SK-N-SH (cell line): ENCODE measurements around the gene GXYLT2. TPM values are rescaled to one million over a fixed set of nuclear protein-coding genes. Genes with fewer than 3 reads are reported as not detected.

Experiments used
- CTCF ChIA-PET: fragments of 300-600, 350-600 bp; formaldehyde crosslinking; extraction: SDS; loops from one replicate; lab custom pipeline; 2021; lab: Yijun Ruan, JAX
- POLR2A ChIA-PET: fragments of 350-600 bp; sonication (Branson Sonifier 250); formaldehyde crosslinking; extraction: SDS; loops from one replicate; lab custom pipeline; 2020; ENCODE audit warnings: antibody characterized with exemption, inconsistent platforms; lab: Yijun Ruan, JAX
- DNase-seq: peaks from one replicate; pipeline ENCODE4 v3.0.0; 2012
- H2AFZ ChIP-seq: fragments of 200-600 bp; sonication (generic); 2 replicates; pipeline ENCODE4 v1.8.1; 2016; ENCODE audit warnings: antibody characterized with exemption, mild to moderate bottlenecking, low read depth
- H3F3A ChIP-seq: fragments of 200-600 bp; sonication (generic); replicated peaks from 2 replicates; pipeline ENCODE3; 2016; ENCODE audit warnings: antibody characterized with exemption, mild to moderate bottlenecking; ENCODE audit not compliant: insufficient read depth
- H3K27ac ChIP-seq, 2 experiments: fragments of 200-500 bp in 1 of 2; fragments of 200-600 bp in 1 of 2; sonication (Bioruptor generic) in 1 of 2; sonication (generic), shearing (Covaris generic) in 1 of 2; 2 replicates each; pipeline versions ENCODE4 v1.5.1 to v1.6.1; 2014 to 2016; ENCODE audit warnings: low read depth in 2 of 2, inconsistent platforms in 1 of 2, low read length in 1 of 2, mild to moderate bottlenecking in 1 of 2, mixed read lengths in 1 of 2
- H3K27me3 ChIP-seq: fragments of 200-600 bp; sonication (generic), shearing (Covaris generic); 2 replicates; pipeline ENCODE4 v1.6.1; 2016; ENCODE audit warnings: mixed run types; ENCODE audit not compliant: insufficient read depth
- H3K36me3 ChIP-seq, 2 experiments: fragments of 200-500 bp in 1 of 2; fragments of 200-600 bp in 1 of 2; sonication (Bioruptor generic) in 1 of 2; sonication (generic) in 1 of 2; replicated peaks in 1 of 2; 2 replicates each; pipeline versions ENCODE3 to v1.5.1; 2014 to 2016; ENCODE audit warnings: low read length in 1 of 2, mild to moderate bottlenecking in 1 of 2; ENCODE audit not compliant: insufficient read depth in 2 of 2, control insufficient read depth in 1 of 2
- H3K4me1 ChIP-seq, 2 experiments: fragments of 200-500 bp in 1 of 2; fragments of 200-600 bp in 1 of 2; sonication (Bioruptor generic) in 1 of 2; sonication (generic), shearing (Covaris generic) in 1 of 2; 2 replicates each; pipeline versions ENCODE4 v1.5.1 to v1.6.1; 2014 to 2016; ENCODE audit warnings: low read depth in 1 of 2, low read length in 1 of 2, mixed run types in 1 of 2; ENCODE audit not compliant: insufficient read depth in 2 of 2, control insufficient read depth in 1 of 2
- H3K4me2 ChIP-seq: fragments of 200-600 bp; sonication (generic), shearing (Covaris generic); 2 replicates; pipeline ENCODE4 v1.6.1; 2017; ENCODE audit warnings: mixed run types
- H3K4me3 ChIP-seq, 2 experiments: fragments of 200-500 bp in 1 of 2; fragments of 200-600 bp in 1 of 2; sonication (Bioruptor generic) in 1 of 2; sonication (generic), shearing (Covaris generic) in 1 of 2; 2 replicates each; pipeline versions ENCODE4 v1.5.1 to v1.8.1; 2014 to 2016; ENCODE audit warnings: low read depth in 2 of 2, inconsistent platforms in 1 of 2, low read length in 1 of 2, mild to moderate bottlenecking in 1 of 2, mixed read lengths in 1 of 2, moderate library complexity in 1 of 2
- H3K79me2 ChIP-seq: fragments of 200-600 bp; sonication (generic); 2 replicates; pipeline ENCODE4 v1.8.1; 2017; ENCODE audit warnings: mild to moderate bottlenecking; ENCODE audit not compliant: insufficient read depth
- H3K9ac ChIP-seq: fragments of 200-600 bp; sonication (generic); 2 replicates; pipeline ENCODE4 v1.6.1; 2017; ENCODE audit warnings: mixed run types
- H3K9me2 ChIP-seq: fragments of 200-600 bp; sonication (generic); 2 replicates; pipeline ENCODE4 v1.6.1; 2017; ENCODE audit warnings: mixed run types
- H3K9me3 ChIP-seq: fragments of 200-600 bp; sonication (generic); 2 replicates; pipeline ENCODE4 v1.6.1; 2017; ENCODE audit warnings: mixed run types, mild to moderate bottlenecking, moderate library complexity
- H4K20me1 ChIP-seq: fragments of 200-600 bp; sonication (generic); 2 replicates; pipeline ENCODE4 v1.6.1; 2017; ENCODE audit warnings: mild to moderate bottlenecking, mixed run types; ENCODE audit not compliant: insufficient read depth
- CHD2 ChIP-seq: fragments of 150-350 bp; IDR thresholded peaks from 2 replicates; pipeline ENCODE4 v1.6.1; 2018; ENCODE audit warnings: low read length; ENCODE audit not compliant: partially characterized antibody
- CTCF ChIP-seq: fragments of 200-600 bp; sonication (generic); IDR thresholded peaks from 2 replicates; pipeline ENCODE4 v1.6.1; 2017; ENCODE audit warnings: antibody characterized with exemption, mild to moderate bottlenecking, moderate library complexity
- FOXJ3 ChIP-seq: sonication (generic); formaldehyde crosslinking; IDR thresholded peaks from 2 replicates; pipeline ENCODE4 v1.5.1; 2020; ENCODE audit warnings: mild to moderate bottlenecking, missing genetic modification reagents
- GATA2 ChIP-seq: sonication (generic); formaldehyde crosslinking; IDR thresholded peaks from 2 replicates; pipeline ENCODE4 v1.5.0; 2020; ENCODE audit warnings: mild to moderate bottlenecking, missing genetic modification reagents
- IRF3 ChIP-seq: fragments of 150-350 bp; IDR thresholded peaks from 2 replicates; pipeline ENCODE4 v1.6.1; 2016; ENCODE audit warnings: mild to moderate bottlenecking, low read depth, low read length
- MXI1 ChIP-seq: IDR thresholded peaks from 2 replicates; pipeline ENCODE4 v1.6.1; 2012; ENCODE audit warnings: mild to moderate bottlenecking, low read depth, low read length, improper control_type of control experiment
- RCOR1 ChIP-seq: fragments of 150-350 bp; IDR thresholded peaks from 2 replicates; pipeline ENCODE4 v1.6.1; 2017; ENCODE audit warnings: antibody characterized with exemption, low read length
- RFX5 ChIP-seq: IDR thresholded peaks from 2 replicates; pipeline ENCODE4 v1.6.1; 2012; ENCODE audit warnings: mild to moderate bottlenecking, improper control_type of control experiment, low read length
- SIN3A ChIP-seq: IDR thresholded peaks from 2 replicates; pipeline ENCODE4 v1.6.1; 2012; ENCODE audit warnings: low read depth, mild to moderate bottlenecking, low read length, moderate library complexity, borderline replicate concordance
- TCF12 ChIP-seq: IDR thresholded peaks from 2 replicates; pipeline ENCODE4 v1.4.0; 2012
- TEAD4 ChIP-seq: IDR thresholded peaks from 2 replicates; pipeline ENCODE4 v1.4.0; 2012; ENCODE audit warnings: mild to moderate bottlenecking, borderline replicate concordance; ENCODE audit not compliant: insufficient read depth
- ZBTB33 ChIP-seq: IDR thresholded peaks from 2 replicates; pipeline ENCODE4 v1.4.0; 2012; ENCODE audit warnings: low read depth, borderline replicate concordance
- WGBS: methylation state at CpG from one replicate; pipeline ENCODE4 v1.1.6; 2017; ENCODE audit warnings: low lambda C conversion rate; 5-methylcytosine and 5-hydroxymethylcytosine counted together
- polyA plus RNA-seq, 3 experiments: library from polyadenylated mRNA; depleted of rRNA; stranded (reverse); fragments of >200 nt; gene quantifications; 2 replicates each; pipeline ENCODE4 v1.2.3, GENCODE V29; 2012

GXYLT2 gene
- polyA plus RNA-seq, 1 of the 3 experiments (the other 2 are of a cell fraction): 9.1 TPM

- WGBS: 87% methylated on average over 6 of the region's 6 CpGs
- Histone ChIP-seq H3K27ac (no peak overlapping the region), H3K4me3 (no peak overlapping the region), H3F3A (peaks cover 3% of the 10 kb centered on the region), H4K20me1 (peaks cover 11% of the 10 kb centered on the region)
- CTCF ChIA-PET: interaction anchor here (1.0 to 1.2 kb wide), 2 partner anchors 12 to 55 kb away, joined by 3 read pairs; no protein-coding TSS in a partner anchor
- TF ChIP-seq TEAD4: no peak
- TF ChIP-seq, all 33 proteins: peak for 0
- POLR2A ChIA-PET: no interaction called here
- Histone ChIP-seq H3K9me2 (no peaks in the 10 kb centered on the region), H3K36me3 (peaks cover 4 to 5% of the 10 kb centered on the region in 2 experiments), H3K9me3 (no peaks in the 10 kb centered on the region), H3K79me2 (peaks cover 15% of the 10 kb centered on the region), H3K4me2 (no peak overlapping the region), H3K4me1 (peaks cover 3 to 5% of the 10 kb centered on the region in 2 experiments; a peak in 2 of 4 replicates), H3K9ac (no peak overlapping the region), H2AFZ (no peak overlapping the region), H3K27me3 (no peaks in the 10 kb centered on the region)
- no peak for DNase-seq
These were observed 105.5 kb downstream of the GXYLT2 start for GRCh38 chr3:72993391-72993790.

GRCh38 chr3:72995337-72995736 lies 107.5 kb downstream of the GXYLT2 start:
- no peak overlapping the region for H3K4me2 ChIP-seq
- peaks cover 11 to 16% of the 10 kb centered on the region in 2 experiments for H3K36me3 ChIP-seq
- peaks cover 34% of the 10 kb centered on the region for H3K79me2 ChIP-seq
- CTCF ChIA-PET: interaction anchor here (0.7 to 2.8 kb wide), 2 partner anchors 61 to 1185 kb away, joined by 3 to 12 read pairs; no protein-coding TSS in a partner anchor
- 95% methylated on average over 10 of the region's 10 CpGs for WGBS
- no peak for DNase-seq
- no peaks in the 10 kb centered on the region for H3K9me2 ChIP-seq
- no peak overlapping the region for H3K4me3 ChIP-seq
- POLR2A ChIA-PET: no interaction called here
- H3K9me3 ChIP-seq: no peaks in the 10 kb centered on the region
- no peak overlapping the region for H2AFZ ChIP-seq
- no peaks in the 10 kb centered on the region for H3K27me3 ChIP-seq
- H3K27ac ChIP-seq: no peak overlapping the region
- peaks cover 3 to 11% of the 10 kb centered on the region in 2 experiments; a peak in 2 of 4 replicates for H3K4me1 ChIP-seq
- peaks cover 31% of the 10 kb centered on the region for H4K20me1 ChIP-seq
- H3K9ac ChIP-seq: no peak overlapping the region
- no peak for TF ChIP-seq SIN3A
- TF ChIP-seq CHD2: no peak
- no peak for TF ChIP-seq IRF3
- TF ChIP-seq MXI1: no peak
- no peak for TF ChIP-seq GATA2 (CRISPR knock-in tag)
- TF ChIP-seq TCF12: no peak
- no peak for TF ChIP-seq ZBTB33
- no peak for TF ChIP-seq RFX5
- TF ChIP-seq CTCF: no peak
- TF ChIP-seq RCOR1: no peak
- TF ChIP-seq TEAD4: no peak
- TF ChIP-seq FOXJ3 (CRISPR knock-in tag): no peak
- TF ChIP-seq, all 33 proteins: peak for 0
- H3F3A ChIP-seq: peaks cover 3% of the 10 kb centered on the region
